RWPE1 (cell line): ENCODE results near the gene ATL2.

Experiments
- CTCF ChIA-PET: fragments of 350-600 bp; sonication (Branson Sonifier 250); formaldehyde crosslinking; extraction: SDS; loops from one replicate; lab custom pipeline; 2021; lab: Yijun Ruan, JAX
- POLR2A ChIA-PET: fragments of 400-600 bp; formaldehyde crosslinking; extraction: SDS; loops from one replicate; lab custom pipeline; 2020; ENCODE audit warnings: antibody characterized with exemption; ENCODE audit not compliant: low non-redundant PET; lab: Yijun Ruan, JAX
- DNase-seq: peaks from one replicate; pipeline ENCODE4 v3.0.0; 2012; ENCODE audit warnings: low spot score
- H3K27ac ChIP-seq: fragments of 450-650 bp; 2 replicates; pipeline ENCODE4 v1.5.1; 2017
- TF ChIP-seq, protein P1 (sequence below): fragments of 450-650 bp; conservative IDR thresholded peaks from 2 replicates; pipeline ENCODE4 v1.5.1; 2017; ENCODE audit warnings: low read depth, mild to moderate bottlenecking

The ATL2 gene

GRCh38 chr2:38377050-38377828, at the start of gene ATL2:
ATL2 (minus strand) TSS chr2:38377273; CDS start chr2:38377260, 13 bp downstream.
- TF ChIP-seq, protein P1, sequence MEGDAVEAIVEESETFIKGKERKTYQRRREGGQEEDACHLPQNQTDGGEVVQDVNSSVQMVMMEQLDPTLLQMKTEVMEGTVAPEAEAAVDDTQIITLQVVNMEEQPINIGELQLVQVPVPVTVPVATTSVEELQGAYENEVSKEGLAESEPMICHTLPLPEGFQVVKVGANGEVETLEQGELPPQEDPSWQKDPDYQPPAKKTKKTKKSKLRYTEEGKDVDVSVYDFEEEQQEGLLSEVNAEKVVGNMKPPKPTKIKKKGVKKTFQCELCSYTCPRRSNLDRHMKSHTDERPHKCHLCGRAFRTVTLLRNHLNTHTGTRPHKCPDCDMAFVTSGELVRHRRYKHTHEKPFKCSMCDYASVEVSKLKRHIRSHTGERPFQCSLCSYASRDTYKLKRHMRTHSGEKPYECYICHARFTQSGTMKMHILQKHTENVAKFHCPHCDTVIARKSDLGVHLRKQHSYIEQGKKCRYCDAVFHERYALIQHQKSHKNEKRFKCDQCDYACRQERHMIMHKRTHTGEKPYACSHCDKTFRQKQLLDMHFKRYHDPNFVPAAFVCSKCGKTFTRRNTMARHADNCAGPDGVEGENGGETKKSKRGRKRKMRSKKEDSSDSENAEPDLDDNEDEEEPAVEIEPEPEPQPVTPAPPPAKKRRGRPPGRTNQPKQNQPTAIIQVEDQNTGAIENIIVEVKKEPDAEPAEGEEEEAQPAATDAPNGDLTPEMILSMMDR: 0 out of 2 replicates have a peak, but pooled peaks have one; percentile 32
- H3K27ac ChIP-seq: peak within 1 kb of the TSS; percentile 89
- CTCF ChIA-PET: interaction anchor here (0.6 to 3.0 kb wide), 7 partner anchors 19 to 314 kb away, joined by 4 to 17 read pairs (median 5); no protein-coding TSS in a partner anchor
- POLR2A ChIA-PET: interaction anchor here (0.5 to 1.1 kb wide), 2 partner anchors 44 to 46 kb away, joined by 3 to 9 read pairs; no protein-coding TSS in a partner anchor
- peak; percentile 92 for DNase-seq

DNA sequence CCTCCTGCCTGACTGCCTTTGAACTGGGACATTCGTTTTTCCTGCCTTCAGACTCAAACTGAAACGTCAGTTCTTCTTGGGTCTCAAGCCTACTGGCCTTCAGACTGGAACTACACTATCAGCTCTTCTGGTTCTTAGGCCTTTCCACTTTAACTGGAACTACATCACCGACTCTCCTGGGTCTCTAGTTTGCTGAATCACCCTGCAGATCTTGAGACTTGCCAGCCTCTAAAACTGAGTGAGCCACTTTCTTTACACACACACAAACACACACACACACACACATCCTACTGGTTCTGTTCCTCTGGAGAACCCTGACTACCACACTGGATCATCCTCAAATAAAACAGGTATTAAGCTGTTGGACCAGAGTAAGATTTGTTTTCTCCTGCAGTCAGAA, 46.7 kb upstream of the ATL2 start:
- POLR2A ChIA-PET: no interaction called here
- H3K27ac ChIP-seq: no peak overlapping the region
- CTCF ChIA-PET: no interaction called here
- TF ChIP-seq, protein P1: no peak
- no peak for DNase-seq

- TF ChIP-seq, protein P1: no peak
- ChIA-PET CTCF (no interaction called here), POLR2A (interaction anchor here (0.6 to 0.9 kb wide), 2 partner anchors 44 to 130 kb away, joined by 3 to 4 read pairs; partner anchors contain the start of gene ATL2)
- DNase-seq: no peak
- H3K27ac ChIP-seq: no peak overlapping the region
Observed at GRCh38 chr2:38421274-38422056, 44.4 kb upstream of the ATL2 start.

- TF ChIP-seq, protein P1: no peak
- CTCF ChIA-PET: no interaction called here
- H3K27ac ChIP-seq: no peak overlapping the region
- no peak for DNase-seq
- POLR2A ChIA-PET: no interaction called here
Observed at GRCh38 chr2:38419499-38419898, 42.4 kb upstream of the ATL2 start.

GRCh38 chr2:38418735-38419134, 41.7 kb upstream of the ATL2 start:
- ChIA-PET POLR2A (no interaction called here), CTCF (interaction anchor here (0.6 kb wide), 1 partner anchor 60 kb away, joined by 6 read pairs; no protein-coding TSS in a partner anchor)
- TF ChIP-seq, protein P1: no peak
- no peak for DNase-seq
- no peak overlapping the region for H3K27ac ChIP-seq
